GM19372 (cell line): ENCODE data around the gene SORCS2.
A peak's percentile ranks its signal among the peaks of the same experiment; 100 is the strongest.

Source experiments
- ATAC-seq: cut with Tn5 transposase; IDR thresholded peaks from one replicate; pipeline ENCODE4 v1.9.1; 2021; ENCODE audit warnings: mild to moderate bottlenecking, low read depth, moderate library complexity; ENCODE audit not compliant: unreplicated experiment

SORCS2 gene

GRCh38 chr4:7332216-7333023, 140.1 kb downstream of the SORCS2 start:
- ATAC-seq: no peak

GRCh38 chr4:7333024-7333780, 140.9 kb downstream of the SORCS2 start:
- no peak for ATAC-seq

GRCh38 chr4:7333801-7334421, 141.6 kb downstream of the SORCS2 start:
- no peak for ATAC-seq

GRCh38 chr4:7334521-7335275, 142.4 kb downstream of the SORCS2 start:
- no peak for ATAC-seq

GRCh38 chr4:7335344-7336066, 143.2 kb downstream of the SORCS2 start:
- peak; percentile 74 for ATAC-seq

GRCh38 chr4:7336067-7336569, 143.8 kb downstream of the SORCS2 start:
- ATAC-seq: no peak

GRCh38 chr4:7336732-7337131, 144.4 kb downstream of the SORCS2 start:
- ATAC-seq: no peak

- no peak for ATAC-seq
Measured at GRCh38 chr4:7337196-7338058, 145.1 kb downstream of the SORCS2 start.

- ATAC-seq: no peak
Measured at GRCh38 chr4:7338059-7338452, 145.7 kb downstream of the SORCS2 start.

GRCh38 chr4:7338876-7339623, 146.7 kb downstream of the SORCS2 start:
- ATAC-seq: no peak

GRCh38 chr4:7339751-7340552, 147.6 kb downstream of the SORCS2 start:
- ATAC-seq: no peak

GRCh38 chr4:7340553-7341433, 148.5 kb downstream of the SORCS2 start:
- ATAC-seq: no peak

GRCh38 chr4:7341491-7342222, 149.3 kb downstream of the SORCS2 start:
- no peak for ATAC-seq

- no peak for ATAC-seq
Measured at GRCh38 chr4:7342223-7343080, 150.1 kb downstream of the SORCS2 start.
